ENCODE measurements around the gene TP53BP1. TPM values are rescaled to one million over a fixed set of nuclear protein-coding genes. Genes with fewer than 3 reads are reported as not detected.

Gene TP53BP1
- total and polyA plus RNA-seq, 5 donors from 2014 or later = 3.9 to 42.1 (median 7.8) TPM

GRCh38 chr15:43429687-43430086 is 63.3 kb downstream of the TP53BP1 start:
- no peak overlapping the region for H3K4me3 ChIP-seq (ENCODE audit: low read depth, low read length)
- no peaks in the 10 kb centered on the region for H3K4me1 ChIP-seq (ENCODE audit: control insufficient read depth, insufficient read depth, low read length, poor library complexity, severe bottlenecking)
- Mint-ChIP-seq H3K4me1 (peaks cover 0 to 12% (median 1%) of the 10 kb centered on the region in 4 donors), H3K9me3 (no peaks in the 10 kb centered on the region), H3K27ac (no peak overlapping the region), H3K4me3 (no peak overlapping the region), H3K36me3 (peaks cover 50% of the 10 kb centered on the region), H3K27me3 (no peaks in the 10 kb centered on the region)
- H3K9me3 ChIP-seq (ENCODE audit: control insufficient read depth in 2 of 2, low read length in 2 of 2) = no peaks in the 10 kb centered on the region
- no peak for ATAC-seq (ENCODE audit: low read depth in 2 of 2)
- H3K36me3 ChIP-seq (ENCODE audit: control insufficient read depth, insufficient read depth, low read length) = peaks cover 47% of the 10 kb centered on the region
- H3K27ac ChIP-seq (ENCODE audit: insufficient read depth, low read length, poor library complexity, severe bottlenecking) = no peak overlapping the region
- H3K27me3 ChIP-seq (ENCODE audit: control insufficient read depth, insufficient read depth, low read length) = no peaks in the 10 kb centered on the region
- no peak for DNase-seq

GRCh38 chr15:43423793-43424192 is 69.2 kb downstream of the TP53BP1 start:
- no peak overlapping the region for H3K4me3 Mint-ChIP-seq
- Histone ChIP-seq H3K4me3 (ENCODE audit: low read depth, low read length) (no peak overlapping the region), H3K36me3 (ENCODE audit: control insufficient read depth, insufficient read depth, low read length) (peaks cover 46% of the 10 kb centered on the region), H3K27ac (ENCODE audit: insufficient read depth, low read length, poor library complexity, severe bottlenecking) (no peak overlapping the region), H3K27me3 (ENCODE audit: control insufficient read depth, insufficient read depth, low read length) (no peaks in the 10 kb centered on the region), H3K4me1 (ENCODE audit: control insufficient read depth, insufficient read depth, low read length, poor library complexity, severe bottlenecking) (peaks cover 3% of the 10 kb centered on the region), H3K9me3 (ENCODE audit: control insufficient read depth in 2 of 2, low read length in 2 of 2) (no peaks in the 10 kb centered on the region)
- ATAC-seq (ENCODE audit: low read depth in 2 of 2) (no peak), DNase-seq (no peak)
- H3K27ac Mint-ChIP-seq = peak overlapping the region in 2 of 3 donors; percentile 8 to 16
- peaks cover 48% of the 10 kb centered on the region for H3K36me3 Mint-ChIP-seq
- H3K4me1 Mint-ChIP-seq = peaks cover 5 to 17% (median 13%) of the 10 kb centered on the region in 4 donors
- no peaks in the 10 kb centered on the region for H3K27me3 Mint-ChIP-seq
- no peaks in the 10 kb centered on the region for H3K9me3 Mint-ChIP-seq

- H3K9me3 Mint-ChIP-seq = no peaks in the 10 kb centered on the region
- H3K36me3 Mint-ChIP-seq = peaks cover 49% of the 10 kb centered on the region
- H3K4me3 ChIP-seq (ENCODE audit: low read depth, low read length) = no peak overlapping the region
- no peaks in the 10 kb centered on the region for H3K9me3 ChIP-seq (ENCODE audit: control insufficient read depth in 2 of 2, low read length in 2 of 2)
- no peak for ATAC-seq (ENCODE audit: low read depth in 2 of 2)
- no peak overlapping the region for H3K4me3 Mint-ChIP-seq
- H3K4me1 ChIP-seq (ENCODE audit: control insufficient read depth, insufficient read depth, low read length, poor library complexity, severe bottlenecking) = peaks cover 3% of the 10 kb centered on the region
- H3K27ac Mint-ChIP-seq = peak overlapping the region in 2 of 3 donors; percentile 68 to 71
- DNase-seq = no peak
- H3K36me3 ChIP-seq (ENCODE audit: control insufficient read depth, insufficient read depth, low read length) = peaks cover 42% of the 10 kb centered on the region
- no peaks in the 10 kb centered on the region for H3K27me3 ChIP-seq (ENCODE audit: control insufficient read depth, insufficient read depth, low read length)
- no peaks in the 10 kb centered on the region for H3K27me3 Mint-ChIP-seq
- H3K4me1 Mint-ChIP-seq = peaks cover 5 to 21% (median 16%) of the 10 kb centered on the region in 4 donors
- no peak overlapping the region for H3K27ac ChIP-seq (ENCODE audit: insufficient read depth, low read length, poor library complexity, severe bottlenecking)
Measured at GRCh38 chr15:43420876-43421275, 72.1 kb downstream of the TP53BP1 start.

GRCh38 chr15:43420435-43420834 is 72.5 kb downstream of the TP53BP1 start:
- no peak overlapping the region for H3K4me3 Mint-ChIP-seq
- H3K36me3 Mint-ChIP-seq = peaks cover 49% of the 10 kb centered on the region
- Histone ChIP-seq H3K4me3 (ENCODE audit: low read depth, low read length) (no peak overlapping the region), H3K4me1 (ENCODE audit: control insufficient read depth, insufficient read depth, low read length, poor library complexity, severe bottlenecking) (peaks cover 3% of the 10 kb centered on the region), H3K9me3 (ENCODE audit: control insufficient read depth in 2 of 2, low read length in 2 of 2) (no peaks in the 10 kb centered on the region), H3K36me3 (ENCODE audit: control insufficient read depth, insufficient read depth, low read length) (peaks cover 47% of the 10 kb centered on the region), H3K27me3 (ENCODE audit: control insufficient read depth, insufficient read depth, low read length) (no peaks in the 10 kb centered on the region), H3K27ac (ENCODE audit: insufficient read depth, low read length, poor library complexity, severe bottlenecking) (no peak overlapping the region)
- H3K27me3 Mint-ChIP-seq = no peaks in the 10 kb centered on the region
- H3K9me3 Mint-ChIP-seq = no peaks in the 10 kb centered on the region
- H3K4me1 Mint-ChIP-seq = peaks cover 5 to 21% (median 16%) of the 10 kb centered on the region in 4 donors
- no peak for DNase-seq
- peak overlapping the region in 1 of 3 donors; percentile 68 for H3K27ac Mint-ChIP-seq
- ATAC-seq (ENCODE audit: low read depth in 2 of 2) = no peak

- Histone ChIP-seq H3K9me3 (ENCODE audit: control insufficient read depth in 2 of 2, low read length in 2 of 2) (no peaks in the 10 kb centered on the region), H3K4me3 (ENCODE audit: low read depth, low read length) (no peak overlapping the region), H3K36me3 (ENCODE audit: control insufficient read depth, insufficient read depth, low read length) (peaks cover 45% of the 10 kb centered on the region), H3K27ac (ENCODE audit: insufficient read depth, low read length, poor library complexity, severe bottlenecking) (no peak overlapping the region), H3K4me1 (ENCODE audit: control insufficient read depth, insufficient read depth, low read length, poor library complexity, severe bottlenecking) (no peaks in the 10 kb centered on the region), H3K27me3 (ENCODE audit: control insufficient read depth, insufficient read depth, low read length) (no peaks in the 10 kb centered on the region)
- DNase-seq = no peak
- H3K27me3 Mint-ChIP-seq = no peaks in the 10 kb centered on the region
- H3K9me3 Mint-ChIP-seq = no peaks in the 10 kb centered on the region
- peak overlapping the region in 1 of 3 donors; percentile 56 for H3K27ac Mint-ChIP-seq
- peaks cover 0 to 10% (median 6%) of the 10 kb centered on the region in 4 donors for H3K4me1 Mint-ChIP-seq
- H3K36me3 Mint-ChIP-seq = peaks cover 53% of the 10 kb centered on the region
- no peak for ATAC-seq (ENCODE audit: low read depth in 2 of 2)
- no peak overlapping the region for H3K4me3 Mint-ChIP-seq
Measured at GRCh38 chr15:43414196-43414595, 78.8 kb downstream of the TP53BP1 start.

- peak overlapping the region; percentile 1 to 50 (median 37) for H3K27ac Mint-ChIP-seq
- no peaks in the 10 kb centered on the region for H3K27me3 Mint-ChIP-seq
- ATAC-seq (ENCODE audit: low read depth in 2 of 2) (no peak), DNase-seq (no peak)
- Histone ChIP-seq H3K36me3 (ENCODE audit: control insufficient read depth, insufficient read depth, low read length) (peaks cover 66% of the 10 kb centered on the region), H3K9me3 (ENCODE audit: control insufficient read depth in 2 of 2, low read length in 2 of 2) (no peaks in the 10 kb centered on the region), H3K4me1 (ENCODE audit: control insufficient read depth, insufficient read depth, low read length, poor library complexity, severe bottlenecking) (no peaks in the 10 kb centered on the region), H3K4me3 (ENCODE audit: low read depth, low read length) (no peak overlapping the region), H3K27me3 (ENCODE audit: control insufficient read depth, insufficient read depth, low read length) (no peaks in the 10 kb centered on the region), H3K27ac (ENCODE audit: insufficient read depth, low read length, poor library complexity, severe bottlenecking) (no peak overlapping the region)
- H3K36me3 Mint-ChIP-seq = peaks cover 60% of the 10 kb centered on the region
- H3K4me3 Mint-ChIP-seq = no peak overlapping the region
- H3K4me1 Mint-ChIP-seq = peaks cover 0 to 4% (median 2%) of the 10 kb centered on the region in 4 donors
- H3K9me3 Mint-ChIP-seq = no peaks in the 10 kb centered on the region
Measured at GRCh38 chr15:43412096-43412495, 80.9 kb downstream of the TP53BP1 start.

GRCh38 chr15:43410572-43411214 is 82.3 kb downstream of the TP53BP1 start:
- Histone ChIP-seq H3K36me3 (ENCODE audit: control insufficient read depth, insufficient read depth, low read length) (peaks cover 71% of the 10 kb centered on the region), H3K4me3 (ENCODE audit: low read depth, low read length) (no peak overlapping the region), H3K4me1 (ENCODE audit: control insufficient read depth, insufficient read depth, low read length, poor library complexity, severe bottlenecking) (no peaks in the 10 kb centered on the region), H3K27ac (ENCODE audit: insufficient read depth, low read length, poor library complexity, severe bottlenecking) (no peak overlapping the region), H3K9me3 (ENCODE audit: control insufficient read depth in 2 of 2, low read length in 2 of 2) (no peaks in the 10 kb centered on the region), H3K27me3 (ENCODE audit: control insufficient read depth, insufficient read depth, low read length) (no peaks in the 10 kb centered on the region)
- Mint-ChIP-seq H3K9me3 (no peaks in the 10 kb centered on the region), H3K27ac (peak overlapping the region; percentile 15 to 75 (median 46)), H3K27me3 (no peaks in the 10 kb centered on the region), H3K36me3 (peaks cover 63% of the 10 kb centered on the region), H3K4me1 (peaks cover 0 to 4% (median 2%) of the 10 kb centered on the region in 4 donors), H3K4me3 (no peak overlapping the region)
- ATAC-seq (ENCODE audit: low read depth in 2 of 2) (no peak), DNase-seq (no peak)

- peaks cover 72% of the 10 kb centered on the region for H3K36me3 Mint-ChIP-seq
- H3K27ac Mint-ChIP-seq = peak overlapping the region in 1 of 3 donors; percentile 27
- no peaks in the 10 kb centered on the region for H3K27me3 Mint-ChIP-seq
- Histone ChIP-seq H3K36me3 (ENCODE audit: control insufficient read depth, insufficient read depth, low read length) (peaks cover 74% of the 10 kb centered on the region), H3K4me3 (ENCODE audit: low read depth, low read length) (no peak overlapping the region), H3K4me1 (ENCODE audit: control insufficient read depth, insufficient read depth, low read length, poor library complexity, severe bottlenecking) (no peaks in the 10 kb centered on the region), H3K27me3 (ENCODE audit: control insufficient read depth, insufficient read depth, low read length) (no peaks in the 10 kb centered on the region), H3K9me3 (ENCODE audit: control insufficient read depth in 2 of 2, low read length in 2 of 2) (no peaks in the 10 kb centered on the region), H3K27ac (ENCODE audit: insufficient read depth, low read length, poor library complexity, severe bottlenecking) (no peak overlapping the region)
- H3K4me1 Mint-ChIP-seq = peaks cover 0 to 7% (median 2%) of the 10 kb centered on the region in 4 donors
- H3K9me3 Mint-ChIP-seq = no peaks in the 10 kb centered on the region
- ATAC-seq (ENCODE audit: low read depth in 2 of 2) (no peak), DNase-seq (no peak)
- no peak overlapping the region for H3K4me3 Mint-ChIP-seq
Measured at GRCh38 chr15:43408789-43409188, 84.2 kb downstream of the TP53BP1 start.

All from CD4-positive, CD25-positive, alpha-beta regulatory T cell (primary cell).